Kidney epithelial cell (primary cell): ENCODE measurements around the gene LHFPL5. TPM values are rescaled to one million over a fixed set of nuclear protein-coding genes. Genes with fewer than 3 reads are reported as not detected.

Experiments used
- DNase-seq: peaks from one replicate; pipeline ENCODE4 v3.0.0-alpha.2; 2010; ENCODE audit warnings: low read depth
- H3K27me3 ChIP-seq: 2 replicates; pipeline ENCODE4 v1.6.0; 2011; ENCODE audit warnings: low read length; ENCODE audit not compliant: control insufficient read depth, insufficient read depth
- H3K36me3 ChIP-seq: 2 replicates; pipeline ENCODE4 v1.5.1; 2011; ENCODE audit warnings: low read length; ENCODE audit not compliant: control insufficient read depth, insufficient read depth
- H3K4me3 ChIP-seq: 2 replicates; pipeline ENCODE4 v1.5.1; 2011; ENCODE audit warnings: low read depth, mild to moderate bottlenecking, control low read depth, low read length
- CTCF ChIP-seq: IDR thresholded peaks from 2 replicates; pipeline ENCODE4 v1.5.1; 2011; ENCODE audit warnings: mild to moderate bottlenecking, moderate library complexity, low read length, control low read depth, inconsistent platforms; ENCODE audit not compliant: insufficient read depth, poor library complexity, severe bottlenecking
- total RNA-seq: library from RNA; depleted of rRNA; stranded (reverse); fragments of >200 nt; gene quantifications from 2 replicates; pipeline ENCODE4 v1.2.3, GENCODE V29; 2015

Gene LHFPL5
- total RNA-seq, 1 donor from 2014 or later, result not detected

- Histone ChIP-seq H3K4me3 (no peak overlapping the region), H3K27me3 (no peaks in the 10 kb centered on the region), H3K36me3 (no peaks in the 10 kb centered on the region)
- no peak for DNase-seq
- no peak for TF ChIP-seq CTCF
Measured at GRCh38 chr6:35774116-35774794, 30.9 kb upstream of the LHFPL5 start.

GRCh38 chr6:35775031-35775430, 30.1 kb upstream of the LHFPL5 start:
- H3K36me3 ChIP-seq, result no peaks in the 10 kb centered on the region
- no peaks in the 10 kb centered on the region for H3K27me3 ChIP-seq
- no peak overlapping the region for H3K4me3 ChIP-seq
- no peak for DNase-seq
- no peak for TF ChIP-seq CTCF

- TF ChIP-seq CTCF, result no peak
- Histone ChIP-seq H3K4me3 (peak within 1 kb of the TSS; percentile 34), H3K36me3 (no peaks in the 10 kb centered on the region), H3K27me3 (no peaks in the 10 kb centered on the region)
- DNase-seq, result no peak
Measured at GRCh38 chr6:35776364-35777215, 28.6 kb upstream of the LHFPL5 start, which contains the start of gene CLPSL2. Gene CLPSL2, plus strand, starts transcription at chr6:35776598. Its CDS starts 21 bp downstream, at chr6:35776619.

- no peak overlapping the region for H3K4me3 ChIP-seq
- H3K36me3 ChIP-seq, result no peaks in the 10 kb centered on the region
- H3K27me3 ChIP-seq, result no peaks in the 10 kb centered on the region
- no peak for TF ChIP-seq CTCF
- DNase-seq, result no peak
Measured at GRCh38 chr6:35777356-35778102, 27.6 kb upstream of the LHFPL5 start.

- no peak overlapping the region for H3K4me3 ChIP-seq
- no peak for DNase-seq
- no peaks in the 10 kb centered on the region for H3K36me3 ChIP-seq
- TF ChIP-seq CTCF, result no peak
- H3K27me3 ChIP-seq, result no peaks in the 10 kb centered on the region
Measured at GRCh38 chr6:35778437-35778836, 26.7 kb upstream of the LHFPL5 start.
